HCEC 1CT (cell line): ENCODE data around the gene HOXD10.

ENCODE experiments used
- DNase-seq: peaks from one replicate; pipeline ENCODE4 v3.0.0-alpha.2; 2017

The HOXD10 gene

DNA sequence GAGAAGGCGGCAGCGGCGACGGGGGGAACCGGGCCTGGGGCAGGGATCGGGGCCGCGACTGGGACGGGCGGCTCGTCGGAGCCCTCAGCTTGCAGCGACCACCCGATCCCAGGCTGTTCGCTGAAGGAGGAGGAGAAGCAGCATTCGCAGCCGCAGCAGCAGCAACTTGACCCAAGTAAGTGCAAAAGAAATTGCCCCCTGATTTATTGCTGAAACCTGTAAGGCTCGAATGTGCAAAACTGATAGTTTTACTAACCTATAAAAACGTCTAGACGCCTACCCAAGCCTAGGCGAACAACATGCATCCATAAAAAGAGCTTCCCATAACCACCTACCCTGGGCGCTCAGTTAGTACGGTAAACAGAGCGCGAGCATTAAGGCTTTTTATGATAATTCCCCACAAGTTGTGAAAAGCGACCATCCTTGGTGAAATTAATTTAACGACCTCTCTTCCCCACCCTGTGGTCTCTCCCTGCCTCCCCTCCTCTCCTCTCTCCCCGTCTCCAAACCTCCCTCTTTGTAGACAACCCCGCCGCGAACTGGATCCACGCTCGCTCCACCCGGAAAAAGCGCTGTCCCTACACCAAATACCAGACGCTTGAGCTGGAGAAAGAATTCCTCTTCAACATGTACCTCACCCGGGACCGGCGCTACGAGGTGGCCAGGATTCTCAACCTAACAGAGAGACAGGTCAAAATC lies 7.0 kb downstream of the HOXD10 start:
- no peak for DNase-seq

DNA sequence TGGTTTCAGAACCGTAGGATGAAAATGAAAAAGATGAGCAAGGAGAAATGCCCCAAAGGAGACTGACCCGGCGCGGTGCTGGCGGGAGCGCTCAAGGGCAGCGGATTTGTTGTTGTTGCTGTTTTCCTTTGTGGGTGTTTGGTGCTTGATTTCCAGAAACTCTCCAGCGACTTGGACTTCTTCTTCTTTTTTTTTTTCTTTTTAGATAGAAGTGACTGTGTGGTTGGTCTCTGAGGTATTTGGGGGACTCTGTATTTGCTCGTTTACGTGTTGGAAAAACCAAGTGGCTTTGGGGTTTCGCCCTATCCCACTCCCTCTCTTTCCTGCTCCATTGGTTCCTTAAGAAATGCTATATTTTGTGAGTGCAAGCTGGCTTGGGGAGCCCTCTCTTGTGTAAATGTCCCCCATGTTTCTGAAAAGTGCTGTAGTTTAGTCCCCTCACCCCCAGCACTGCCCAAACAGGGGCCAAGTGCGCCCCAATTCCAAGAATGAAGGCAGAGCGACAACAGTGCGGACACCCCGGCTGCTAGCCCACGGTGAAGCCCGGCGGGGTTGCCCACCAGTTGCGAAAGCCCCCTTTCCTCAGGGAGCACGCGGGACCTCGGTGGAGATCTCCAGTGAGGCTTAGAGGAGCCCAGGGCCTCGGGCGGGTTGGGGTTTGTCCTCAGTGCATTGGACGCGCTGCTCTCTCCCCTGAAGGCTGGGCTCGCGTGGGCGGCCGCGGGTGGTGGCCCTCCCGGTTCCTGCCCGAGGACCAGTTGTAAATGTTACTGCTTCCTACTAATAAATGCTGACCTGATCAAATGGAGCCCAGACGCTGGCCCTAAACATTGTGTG lies 7.8 kb downstream of the HOXD10 start:
- DNase-seq = no peak

- DNase-seq = no peak
Measured at GRCh38 chr2:176124947-176125771, 8.6 kb downstream of the HOXD10 start.

DNA sequence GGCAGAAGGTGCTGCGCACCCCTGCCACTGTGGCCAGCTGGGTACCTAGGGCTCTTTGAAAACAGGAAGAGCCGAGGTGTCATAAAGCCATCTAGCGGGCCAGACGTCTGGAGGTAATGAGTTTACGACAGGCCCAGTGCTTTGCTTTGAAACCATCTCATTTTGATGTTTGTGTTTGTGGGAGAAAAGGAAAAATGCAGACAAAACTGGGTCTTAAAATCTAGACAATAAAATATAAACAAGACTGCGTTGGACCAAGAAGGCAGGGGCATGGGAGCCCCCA lies 9.1 kb downstream of the HOXD10 start:
- DNase-seq = no peak

GRCh38 chr2:176126929-176127773 lies 10.6 kb downstream of the HOXD10 start:
- DNase-seq = no peak

DNA sequence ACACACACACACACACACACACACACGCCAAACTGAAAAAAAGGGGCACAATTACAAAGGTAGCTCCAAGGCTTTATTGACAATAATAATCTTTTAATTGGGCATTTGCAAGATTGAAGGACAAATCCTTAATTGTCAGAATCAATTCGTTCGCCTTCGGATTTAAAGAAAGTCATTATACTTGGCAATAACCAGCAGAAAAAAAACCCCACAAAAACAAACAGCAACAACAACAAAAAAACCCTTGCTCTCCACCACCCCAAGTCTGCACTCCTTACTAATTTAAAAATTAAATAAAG lies 11.1 kb downstream of the HOXD10 start:
- no peak for DNase-seq

GRCh38 chr2:176128172-176128981 lies 11.8 kb downstream of the HOXD10 start:
- no peak for DNase-seq

GRCh38 chr2:176128982-176129796 lies 12.6 kb downstream of the HOXD10 start, which contains the start of gene HOXD8:
Gene HOXD8 (plus strand): TSS chr2:176129705. CDS start chr2:176130367, 662 bp downstream.
- DNase-seq = peak; percentile 90

- DNase-seq = no peak
Measured at GRCh38 chr2:176129813-176130146, 13.2 kb downstream of the HOXD10 start.

DNA sequence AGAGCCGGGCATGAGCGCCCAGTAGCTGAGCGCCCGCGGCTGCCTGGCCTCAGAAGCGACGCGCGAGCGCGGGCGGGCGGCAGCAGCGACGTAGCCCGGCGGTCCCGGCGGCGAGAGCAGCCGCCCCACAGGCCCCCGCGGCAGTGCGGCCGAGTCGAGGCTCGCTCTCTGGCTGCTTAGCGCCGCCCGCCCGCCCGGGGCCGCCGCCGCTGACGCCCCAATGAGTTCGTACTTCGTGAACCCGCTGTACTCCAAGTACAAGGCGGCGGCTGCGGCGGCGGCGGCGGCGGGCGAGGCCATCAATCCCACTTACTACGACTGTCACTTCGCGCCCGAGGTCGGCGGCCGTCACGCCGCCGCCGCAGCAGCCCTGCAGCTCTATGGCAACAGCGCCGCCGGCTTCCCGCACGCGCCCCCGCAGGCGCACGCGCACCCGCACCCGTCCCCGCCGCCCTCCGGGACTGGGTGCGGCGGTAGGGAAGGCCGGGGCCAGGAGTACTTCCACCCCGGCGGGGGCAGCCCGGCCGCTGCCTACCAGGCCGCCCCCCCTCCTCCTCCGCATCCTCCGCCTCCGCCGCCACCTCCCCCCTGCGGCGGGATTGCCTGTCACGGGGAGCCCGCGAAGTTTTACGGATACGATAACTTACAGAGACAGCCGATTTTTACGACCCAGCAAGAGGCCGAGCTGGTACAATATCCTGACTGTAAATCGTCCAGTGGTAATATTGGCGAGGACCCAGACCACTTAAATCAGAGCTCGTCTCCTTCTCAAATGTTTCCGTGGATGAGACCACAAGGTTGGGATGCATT lies 13.8 kb downstream of the HOXD10 start:
- peak; percentile 81 for DNase-seq

GRCh38 chr2:176130957-176131847 lies 14.6 kb downstream of the HOXD10 start:
- DNase-seq = no peak

DNA sequence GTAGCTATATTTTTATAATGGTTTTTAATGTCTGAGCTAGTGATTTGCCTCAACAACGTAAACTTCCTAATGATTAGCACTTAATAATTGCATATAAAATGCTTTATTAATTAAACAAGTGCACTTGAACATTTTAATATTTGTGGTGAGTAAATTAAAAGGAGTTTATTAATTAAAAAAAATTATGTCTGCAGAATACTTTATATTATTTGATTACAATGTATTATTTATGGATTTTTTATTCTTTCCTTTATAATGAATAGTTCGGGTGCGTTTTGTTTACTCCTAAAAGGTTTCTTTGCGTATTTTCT lies 15.2 kb downstream of the HOXD10 start:
- no peak for DNase-seq

- DNase-seq = peak; percentile 40
Measured at GRCh38 chr2:176132205-176133171, 15.9 kb downstream of the HOXD10 start.

- no peak for DNase-seq
Measured at GRCh38 chr2:176133389-176133788, 16.8 kb downstream of the HOXD10 start.

GRCh38 chr2:176134035-176134434 lies 17.5 kb downstream of the HOXD10 start:
- no peak for DNase-seq

DNA sequence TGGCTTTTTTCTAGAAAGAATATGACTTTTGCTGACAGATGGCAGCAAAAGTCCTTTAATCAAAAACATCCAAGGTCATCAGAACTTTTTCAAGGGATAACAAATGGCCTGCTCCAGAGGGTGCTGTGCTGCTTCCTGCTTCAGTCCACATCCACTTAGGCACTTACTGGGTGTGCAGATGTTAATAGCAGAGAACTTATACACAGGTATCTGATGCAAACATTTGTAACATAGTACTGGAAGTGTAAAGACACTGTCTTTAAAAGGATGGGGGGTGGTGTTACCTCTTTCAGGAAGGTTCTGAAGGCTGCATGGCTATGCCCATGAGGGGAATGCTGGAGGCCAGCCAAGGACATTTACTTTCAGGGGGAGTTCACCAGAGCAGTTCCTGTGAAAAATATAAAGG lies 18.5 kb downstream of the HOXD10 start:
- DNase-seq = peak; percentile 49

DNA sequence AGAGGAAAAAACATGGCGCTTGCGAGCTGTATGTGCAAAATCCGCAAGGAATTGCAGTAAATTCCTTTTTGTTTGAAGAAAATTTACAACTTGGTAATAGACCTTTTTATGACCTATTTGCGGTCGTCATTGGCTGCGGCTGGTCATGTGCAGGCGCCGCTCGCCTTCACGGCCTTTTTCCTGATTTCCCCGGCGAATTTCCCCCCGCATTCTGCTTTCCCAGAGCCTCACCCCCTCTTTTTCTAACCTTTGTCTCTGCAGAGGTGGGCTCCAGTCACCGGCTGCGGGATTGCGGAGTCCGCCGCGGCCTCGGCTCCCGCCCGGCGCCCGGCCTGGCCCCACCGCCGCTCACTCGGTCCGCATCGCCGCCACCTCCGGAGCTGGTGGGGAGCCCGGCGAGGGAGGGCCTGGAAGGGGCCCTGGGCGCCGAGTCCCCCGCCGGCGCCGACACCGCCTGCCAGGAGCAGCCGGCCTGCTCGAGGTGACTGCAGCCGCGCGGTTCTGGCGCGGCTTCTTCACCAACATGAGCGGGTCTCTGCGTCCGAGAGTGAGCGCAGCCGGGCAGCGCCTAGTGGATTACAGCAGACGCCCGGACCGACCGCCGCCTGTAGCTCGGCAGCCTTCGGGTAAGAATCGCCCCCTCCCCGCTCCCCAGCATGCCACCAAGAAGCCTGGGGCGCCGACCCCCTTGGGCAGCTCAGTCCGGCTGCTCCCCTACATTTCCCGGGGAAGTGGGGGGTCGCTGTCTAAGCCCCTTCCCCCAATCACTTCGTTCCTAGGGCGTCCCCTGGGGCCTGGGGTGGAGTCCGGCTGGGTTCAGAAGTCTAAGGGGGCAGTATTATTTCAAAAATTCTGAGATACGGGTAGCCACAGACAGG lies 20.0 kb downstream of the HOXD10 start:
- DNase-seq = peak; percentile 41
